NCI-H345 (cell line): ENCODE measurements around the gene F13A1.

Experiments used
- DNase-seq: peaks from one replicate; lab custom pipeline; 2025; lab: John Stamatoyannopoulos, UW

The F13A1 gene

GRCh38 chr6:6243846-6244245 lies 76.6 kb downstream of the F13A1 start:
- DNase-seq: no peak

GRCh38 chr6:6239598-6240581 lies 80.6 kb downstream of the F13A1 start:
- DNase-seq: no peak

GRCh38 chr6:6236730-6237469 lies 83.6 kb downstream of the F13A1 start:
- DNase-seq: no peak

GRCh38 chr6:6235786-6236185 lies 84.7 kb downstream of the F13A1 start:
- no peak for DNase-seq

- no peak for DNase-seq
These were observed 85.5 kb downstream of the F13A1 start for GRCh38 chr6:6234963-6235362.

GRCh38 chr6:6230286-6230685 lies 90.2 kb downstream of the F13A1 start:
- DNase-seq: no peak

GRCh38 chr6:6227896-6228295 lies 92.6 kb downstream of the F13A1 start:
- DNase-seq: no peak

- no peak for DNase-seq
These were observed 94.5 kb downstream of the F13A1 start for GRCh38 chr6:6225885-6226529.

- no peak for DNase-seq
These were observed 95.5 kb downstream of the F13A1 start for GRCh38 chr6:6224933-6225486.

GRCh38 chr6:6221787-6222535 lies 98.5 kb downstream of the F13A1 start:
- no peak for DNase-seq

GRCh38 chr6:6220718-6221117 lies 99.7 kb downstream of the F13A1 start:
- DNase-seq: no peak

GRCh38 chr6:6219716-6220115 lies 100.7 kb downstream of the F13A1 start:
- DNase-seq: no peak

- no peak for DNase-seq
These were observed 101.7 kb downstream of the F13A1 start for GRCh38 chr6:6218759-6219085.

- no peak for DNase-seq
These were observed 102.4 kb downstream of the F13A1 start for GRCh38 chr6:6217855-6218758.

GRCh38 chr6:6210994-6211393 lies 109.5 kb downstream of the F13A1 start:
- DNase-seq: no peak

GRCh38 chr6:6202886-6203285 lies 117.6 kb downstream of the F13A1 start:
- no peak for DNase-seq

- no peak for DNase-seq
These were observed 119.3 kb downstream of the F13A1 start for GRCh38 chr6:6201200-6201599.

- DNase-seq: no peak
These were observed 120.8 kb downstream of the F13A1 start for GRCh38 chr6:6199678-6200077.

- no peak for DNase-seq
These were observed 123.7 kb downstream of the F13A1 start for GRCh38 chr6:6196762-6197161.

GRCh38 chr6:6195080-6195479 lies 125.4 kb downstream of the F13A1 start:
- DNase-seq: no peak
